Stimulated activated CD4-positive, alpha-beta T cell treated with anti-CD3 and anti-CD28 coated beads, Interleukin-15, amount 100 ng/mL, for 48 hours (primary cell): ENCODE data around the gene MRNIP.
"Not testable (repeated sequence)": the region's sequence is repeated elsewhere in the genome, so short reads cannot be mapped to it uniquely, and the experiment has no call there.

ENCODE experiments used
- DNase-seq, 2 donors: peaks; one replicate each; pipeline ENCODE4 v3.0.0-alpha.2; 2020; ENCODE audit warnings: low read depth in 2 of 2

The MRNIP gene

DNA sequence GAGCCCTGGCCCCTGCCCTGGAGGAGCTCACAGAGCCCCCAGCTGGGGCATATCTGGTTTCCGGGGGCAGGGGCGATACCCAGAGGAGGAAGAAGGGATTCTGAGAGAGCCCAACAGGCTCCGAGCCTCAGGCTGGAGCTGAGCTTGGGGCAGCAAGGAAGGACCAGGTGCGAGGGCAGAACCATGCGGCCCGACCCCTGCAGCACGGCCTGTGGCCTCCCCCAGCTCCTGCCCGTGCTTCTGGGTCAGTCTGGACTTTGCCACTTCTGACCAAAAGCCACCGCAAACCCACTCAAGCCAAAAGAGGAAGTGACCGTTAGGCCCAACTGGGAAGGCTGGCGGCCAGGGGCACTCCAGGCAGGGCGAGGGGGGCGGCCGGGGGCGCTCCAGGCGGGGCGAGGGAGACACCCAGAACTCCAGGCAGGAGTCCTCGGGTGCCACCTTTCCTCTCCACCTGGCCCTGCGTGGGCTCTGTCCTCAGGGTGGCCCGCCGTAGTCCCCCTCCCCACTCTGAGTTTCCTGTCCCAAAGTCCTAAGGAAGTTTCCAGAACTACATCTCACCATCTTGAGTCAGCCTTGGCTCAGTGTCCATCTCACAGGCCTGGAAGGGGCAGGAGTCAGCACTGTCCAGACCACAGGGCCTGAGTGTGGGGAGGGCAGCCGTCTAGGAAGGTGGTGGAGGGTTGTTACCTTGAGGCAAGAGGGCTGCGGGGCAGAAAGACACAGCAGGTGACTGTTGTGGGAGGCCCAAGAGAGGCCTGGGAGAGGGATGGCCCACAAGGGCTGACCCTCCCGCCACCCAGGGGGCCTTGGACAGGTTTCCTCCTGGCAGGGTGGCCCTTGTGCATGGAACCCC lies 65.8 kb downstream of the MRNIP start:
- DNase-seq: no peak

DNA sequence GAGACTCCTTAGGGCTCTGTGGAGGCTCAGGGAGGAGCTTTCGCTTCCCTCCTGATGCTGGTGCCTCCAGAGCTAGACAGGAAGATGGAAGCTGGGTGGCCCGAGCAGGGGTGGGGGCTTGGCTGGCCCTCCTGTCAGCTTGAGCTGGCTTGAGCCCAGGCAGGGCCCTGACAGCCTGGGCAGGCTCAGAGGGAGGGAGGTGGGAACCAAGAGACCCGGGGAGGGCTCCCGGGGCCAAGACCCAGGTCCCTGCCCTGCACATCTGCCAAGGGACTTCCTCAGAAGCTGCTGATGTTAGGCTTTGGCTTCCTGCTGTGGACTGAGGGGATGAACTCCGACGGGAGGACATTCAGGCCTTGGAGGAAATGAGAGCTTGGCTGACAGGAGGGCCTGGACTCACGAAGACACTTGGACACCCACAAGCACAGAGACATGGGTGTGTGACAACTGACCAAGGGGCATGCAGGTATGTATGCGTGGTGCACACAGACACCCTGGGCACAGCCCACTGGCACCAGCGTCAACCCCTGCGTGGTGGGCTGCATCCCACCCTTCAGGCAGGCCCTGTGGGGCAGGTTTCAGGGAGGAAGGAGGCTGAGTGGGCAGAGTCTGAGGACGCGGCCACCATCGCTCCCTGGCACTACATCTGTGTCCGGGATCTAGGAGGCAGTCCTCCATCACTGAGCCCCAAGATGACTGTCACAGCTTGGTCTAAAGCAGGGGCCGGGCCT lies 66.6 kb downstream of the MRNIP start:
- DNase-seq: no peak

DNA sequence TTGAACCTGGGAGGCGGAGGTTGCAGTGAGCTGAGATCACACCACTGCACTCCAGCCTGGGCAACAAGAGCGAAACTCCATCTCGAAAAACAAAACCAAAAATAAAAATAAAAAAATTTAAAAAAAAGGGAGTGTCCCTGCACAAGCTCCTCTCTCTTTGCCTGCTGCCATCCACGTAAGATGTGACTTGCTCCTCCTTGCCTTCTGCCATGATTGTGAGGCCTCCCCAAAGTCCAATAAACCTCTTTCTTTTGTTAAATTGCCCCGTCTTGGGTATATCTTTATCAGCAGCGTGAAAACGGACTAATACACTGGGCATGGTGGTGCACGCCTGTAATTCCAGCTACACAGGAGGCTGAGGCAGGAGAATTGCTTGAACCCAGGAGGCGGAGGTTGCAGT lies 69.3 kb downstream of the MRNIP start:
- not testable (repeated sequence) for DNase-seq

DNA sequence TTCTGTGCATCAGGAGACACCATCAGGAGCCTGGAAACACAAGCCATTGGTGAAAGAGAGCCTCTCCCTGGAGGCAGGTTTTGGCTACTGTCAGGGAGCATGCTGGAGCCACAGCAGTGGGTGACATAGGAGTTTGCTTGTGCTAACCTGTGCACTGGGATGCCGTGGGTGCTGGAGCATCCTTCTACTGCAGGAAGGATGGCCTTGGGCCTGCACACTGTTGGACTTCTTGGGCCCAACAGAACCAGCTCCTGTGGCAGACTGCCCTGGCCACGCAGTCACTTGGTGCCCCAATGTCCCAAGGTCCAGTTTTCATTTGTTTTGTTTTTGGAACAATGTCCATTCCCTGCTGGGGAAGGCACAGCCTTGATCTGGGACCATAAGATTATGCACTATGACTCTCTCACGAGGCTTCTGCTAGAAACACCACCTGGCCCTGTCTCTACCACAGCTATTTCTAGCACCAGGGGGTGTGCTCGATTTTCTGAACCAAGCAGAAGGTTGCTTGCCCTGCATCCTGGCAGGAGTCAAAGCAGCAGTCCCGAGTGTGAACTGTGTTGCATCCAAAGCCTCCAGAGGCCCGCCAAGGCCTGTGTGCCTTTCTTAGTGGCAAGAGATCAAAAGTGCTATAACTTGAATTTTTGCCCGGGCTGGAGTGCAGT lies 70.3 kb downstream of the MRNIP start:
- no peak for DNase-seq
